HG03442 (cell line): ENCODE measurements around the gene VPS72.
A peak's percentile ranks its signal among the peaks of the same experiment; 100 is the strongest.
"Not testable (repeated sequence)": the region's sequence is repeated elsewhere in the genome, so short reads cannot be mapped to it uniquely, and the experiment has no call there.

Experiments
- ATAC-seq: cut with Tn5 transposase; IDR thresholded peaks from one replicate; pipeline ENCODE4 v1.9.1; 2021; ENCODE audit warnings: mild to moderate bottlenecking, moderate library complexity; ENCODE audit not compliant: unreplicated experiment

VPS72 gene, protein sequence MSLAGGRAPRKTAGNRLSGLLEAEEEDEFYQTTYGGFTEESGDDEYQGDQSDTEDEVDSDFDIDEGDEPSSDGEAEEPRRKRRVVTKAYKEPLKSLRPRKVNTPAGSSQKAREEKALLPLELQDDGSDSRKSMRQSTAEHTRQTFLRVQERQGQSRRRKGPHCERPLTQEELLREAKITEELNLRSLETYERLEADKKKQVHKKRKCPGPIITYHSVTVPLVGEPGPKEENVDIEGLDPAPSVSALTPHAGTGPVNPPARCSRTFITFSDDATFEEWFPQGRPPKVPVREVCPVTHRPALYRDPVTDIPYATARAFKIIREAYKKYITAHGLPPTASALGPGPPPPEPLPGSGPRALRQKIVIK

DNA sequence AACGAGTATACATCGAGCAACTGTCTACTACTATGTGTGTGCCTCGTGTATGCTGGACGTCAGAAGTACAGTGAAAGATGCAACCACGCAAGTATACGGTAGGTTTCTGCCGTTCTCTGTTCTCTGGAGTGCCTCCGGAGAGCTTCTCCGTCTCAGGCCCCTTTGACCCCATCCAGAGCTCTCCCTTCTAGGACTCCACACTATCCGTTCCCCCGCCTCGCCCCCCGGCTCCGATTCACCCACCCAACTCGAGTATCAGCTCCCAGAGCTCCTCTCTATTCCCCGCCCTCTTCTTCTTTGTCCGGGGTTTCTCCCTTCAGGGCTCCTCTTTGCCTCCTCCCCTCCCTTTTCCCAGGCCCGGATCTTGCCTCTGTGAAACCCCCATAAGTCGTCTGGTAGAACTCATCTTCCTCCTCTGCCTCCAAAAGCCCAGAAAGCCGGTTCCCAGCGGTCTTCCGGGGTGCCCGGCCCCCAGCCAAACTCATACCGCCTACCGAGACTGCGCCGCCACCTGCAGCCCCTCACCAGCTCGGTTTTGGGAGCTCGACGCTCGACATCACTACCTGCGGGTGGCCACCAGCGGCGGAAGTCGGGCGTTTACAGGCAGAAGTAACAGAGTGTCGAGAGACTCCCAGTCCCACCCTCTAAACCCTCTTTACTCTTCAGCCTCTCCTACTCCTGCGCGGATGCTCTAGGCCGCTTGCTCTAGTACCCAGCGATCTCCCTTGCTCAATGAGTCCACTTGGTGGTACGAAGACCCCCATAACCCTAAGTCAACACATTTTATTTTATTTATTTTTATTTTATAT lies at the start of gene VPS72:
Gene VPS72, minus strand, starts transcription at position 561 of the 809 bp plus-strand sequence. Its CDS starts 76 bp downstream, at position 485.
- ATAC-seq: peak; percentile 86

DNA sequence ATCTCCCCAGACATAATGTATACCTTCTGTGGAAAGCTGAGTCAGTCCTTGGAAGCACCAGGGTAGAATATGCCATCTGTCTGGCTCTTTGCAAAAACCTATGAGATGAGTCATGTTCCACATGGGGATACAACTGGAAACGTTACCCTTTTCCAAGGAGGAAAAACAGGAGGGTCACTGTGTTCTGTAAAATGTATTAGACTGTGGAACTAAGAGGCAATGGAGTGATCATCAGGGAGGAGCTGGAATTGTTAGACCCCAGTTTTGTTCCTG lies 48.4 kb upstream of the VPS72 start:
- ATAC-seq: no peak

DNA sequence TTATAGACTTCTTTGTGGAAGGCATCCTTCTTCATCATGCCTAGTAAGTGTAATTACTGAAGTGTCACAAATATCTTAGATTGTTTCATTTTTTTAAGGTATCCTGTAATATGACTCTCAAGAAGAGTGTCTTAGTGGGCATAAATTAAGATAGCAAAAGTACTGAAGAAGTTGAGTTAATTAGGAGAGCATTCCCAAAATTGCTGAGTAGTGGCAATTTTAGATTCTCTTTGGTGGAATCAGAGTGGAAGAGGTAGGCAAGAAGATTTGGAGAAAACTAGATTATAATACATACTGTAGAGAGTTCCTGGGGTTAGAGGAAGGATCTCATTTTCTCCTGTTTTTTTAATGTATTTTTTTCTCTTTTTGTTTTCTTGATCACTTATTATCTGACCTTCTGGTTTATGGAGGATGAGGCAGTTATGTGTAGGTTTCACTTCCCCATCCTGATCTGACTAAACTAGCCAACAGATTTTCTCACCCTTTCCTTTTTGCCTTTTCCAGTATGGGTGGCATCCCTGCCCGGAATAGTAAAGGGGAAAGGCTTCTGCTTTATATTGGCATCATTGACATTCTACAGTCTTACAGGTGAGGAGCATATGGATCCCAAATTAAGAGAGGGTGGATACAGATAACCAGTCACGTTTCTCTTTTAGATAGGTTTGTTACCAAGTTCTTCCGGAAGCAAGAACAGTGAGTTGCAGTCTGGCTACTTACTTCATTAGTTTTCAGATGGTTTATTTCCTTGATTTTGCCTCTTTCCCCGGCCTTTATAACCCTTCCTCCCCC lies 47.9 kb upstream of the VPS72 start:
- ATAC-seq: no peak

DNA sequence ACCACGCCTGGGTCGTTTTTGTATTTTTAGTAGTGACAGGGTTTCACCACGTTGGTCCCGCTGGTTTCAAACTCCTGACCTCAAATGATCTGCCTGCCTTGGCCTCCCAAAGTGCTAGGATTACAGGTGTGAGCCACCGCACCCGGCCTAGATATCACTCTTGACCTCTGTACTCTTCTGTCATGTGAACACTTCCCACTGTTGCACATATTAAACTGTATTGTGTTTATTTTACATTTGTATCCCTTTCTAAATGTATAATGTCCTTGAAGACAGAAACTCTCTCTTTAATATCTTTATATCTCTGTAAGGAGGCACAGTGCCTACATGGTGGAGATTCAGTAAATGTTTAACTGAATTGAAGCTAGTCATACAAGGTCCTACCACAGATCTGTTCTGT lies 45.2 kb upstream of the VPS72 start:
- ATAC-seq: no peak

DNA sequence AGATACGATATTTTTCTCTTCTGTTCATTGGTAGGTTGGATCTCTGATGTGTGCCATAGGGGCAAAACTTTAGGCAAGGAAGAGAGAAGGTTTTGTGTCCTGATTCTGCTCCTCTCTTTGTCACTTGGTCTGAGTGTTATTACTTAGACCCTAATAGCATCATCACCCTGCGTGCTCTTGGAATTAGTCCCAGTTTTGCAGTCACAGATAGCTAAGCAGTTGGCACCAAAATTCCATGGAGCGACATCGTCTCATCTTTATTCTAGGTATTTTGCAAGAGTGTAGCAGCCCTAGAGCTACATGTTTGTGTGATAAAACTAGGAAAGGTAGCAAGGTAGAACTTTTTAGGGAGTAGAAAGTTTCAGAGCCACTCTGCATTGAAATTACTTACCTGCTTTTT lies 32.1 kb upstream of the VPS72 start:
- ATAC-seq: no peak

DNA sequence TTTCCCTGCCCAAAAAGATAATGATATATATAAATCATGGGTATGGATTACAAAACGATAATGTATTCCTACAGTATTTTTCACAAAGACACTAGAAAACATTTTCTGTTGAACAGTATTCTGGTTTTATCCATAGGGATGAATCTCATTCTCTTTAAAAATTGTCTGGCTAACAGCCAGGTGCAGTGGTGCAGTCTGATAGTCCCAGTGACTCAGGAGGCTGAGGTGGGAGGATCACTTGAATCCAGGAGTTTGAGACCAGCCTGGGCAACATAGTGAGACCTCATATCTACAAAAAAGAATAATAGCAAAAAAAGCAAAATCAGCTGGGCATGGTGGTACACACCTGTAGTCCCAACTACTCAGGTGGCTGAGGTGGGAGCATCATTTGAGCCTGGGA lies 31.6 kb upstream of the VPS72 start:
- ATAC-seq: no peak

DNA sequence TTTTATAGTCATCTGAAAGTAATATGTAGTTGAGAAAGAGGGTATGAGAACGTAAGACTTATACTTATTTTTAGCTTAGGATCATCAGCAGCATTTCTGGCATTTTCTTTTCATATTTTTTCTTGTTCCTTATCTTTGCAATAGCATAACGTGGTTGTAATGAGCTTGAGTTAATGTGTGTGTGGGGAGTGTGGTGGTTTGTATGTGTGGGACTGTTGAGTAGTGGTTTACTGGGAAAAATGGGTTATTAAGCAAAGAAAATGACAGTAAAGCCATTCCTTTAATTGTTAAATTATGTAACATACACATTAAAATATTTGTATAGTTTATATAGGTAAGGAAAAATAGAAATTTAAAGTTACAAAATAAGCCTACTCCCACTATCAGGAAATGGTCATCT lies 23.6 kb upstream of the VPS72 start:
- ATAC-seq: no peak

DNA sequence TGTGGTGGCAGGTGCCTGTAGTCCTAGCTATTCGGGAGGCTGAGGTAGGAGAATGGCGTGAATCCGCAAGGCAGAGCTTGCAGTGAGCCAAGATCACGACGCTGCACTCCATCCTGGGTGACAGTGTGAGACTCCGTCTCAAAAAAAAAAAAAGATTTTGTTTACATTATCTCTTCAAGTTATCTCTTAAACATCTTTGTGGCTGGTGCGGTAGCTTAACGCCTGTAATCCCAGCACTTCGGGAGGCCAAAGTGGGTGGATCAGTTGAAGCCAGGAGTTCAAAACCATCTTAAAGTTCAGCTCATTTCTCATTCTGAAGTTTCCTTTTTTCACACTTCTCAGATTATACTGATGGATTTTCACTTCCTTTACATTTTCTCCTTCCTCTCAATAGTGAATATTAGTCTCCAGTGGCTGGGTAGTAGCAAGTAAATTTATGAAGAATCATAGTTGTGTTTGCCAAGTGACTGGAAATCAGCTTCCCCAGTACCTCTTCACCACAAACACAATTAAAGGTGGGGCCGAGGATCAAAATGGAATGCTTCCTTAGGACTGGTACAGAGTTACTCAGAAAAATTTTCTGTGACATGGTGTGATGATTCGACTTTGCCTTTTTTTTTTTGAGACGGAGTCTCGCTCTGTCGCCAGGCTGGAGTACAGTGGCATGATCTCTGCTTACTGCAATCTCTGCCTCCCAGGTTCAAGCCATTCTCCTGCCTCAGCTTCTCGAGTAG lies 22.1 kb upstream of the VPS72 start:
- ATAC-seq: no peak

DNA sequence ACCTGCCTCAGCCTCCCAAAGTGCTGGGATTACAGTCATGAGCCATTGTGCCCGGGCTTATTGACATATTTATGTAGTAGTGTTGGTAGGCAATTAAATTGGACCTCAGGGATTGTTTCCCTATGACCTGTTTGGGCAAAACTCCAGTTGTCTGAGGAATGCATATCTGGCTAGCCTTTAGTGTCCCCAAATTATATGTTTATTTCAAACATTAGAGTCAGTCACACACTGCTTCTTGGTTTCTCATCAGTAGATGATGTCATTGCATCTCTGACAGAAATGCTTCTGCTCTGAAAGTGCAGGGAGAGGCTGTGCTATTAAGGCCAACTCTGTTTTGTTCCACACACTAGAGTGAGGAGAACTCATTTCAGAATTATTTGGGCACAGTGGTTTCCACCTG lies 20.8 kb upstream of the VPS72 start:
- no peak for ATAC-seq

DNA sequence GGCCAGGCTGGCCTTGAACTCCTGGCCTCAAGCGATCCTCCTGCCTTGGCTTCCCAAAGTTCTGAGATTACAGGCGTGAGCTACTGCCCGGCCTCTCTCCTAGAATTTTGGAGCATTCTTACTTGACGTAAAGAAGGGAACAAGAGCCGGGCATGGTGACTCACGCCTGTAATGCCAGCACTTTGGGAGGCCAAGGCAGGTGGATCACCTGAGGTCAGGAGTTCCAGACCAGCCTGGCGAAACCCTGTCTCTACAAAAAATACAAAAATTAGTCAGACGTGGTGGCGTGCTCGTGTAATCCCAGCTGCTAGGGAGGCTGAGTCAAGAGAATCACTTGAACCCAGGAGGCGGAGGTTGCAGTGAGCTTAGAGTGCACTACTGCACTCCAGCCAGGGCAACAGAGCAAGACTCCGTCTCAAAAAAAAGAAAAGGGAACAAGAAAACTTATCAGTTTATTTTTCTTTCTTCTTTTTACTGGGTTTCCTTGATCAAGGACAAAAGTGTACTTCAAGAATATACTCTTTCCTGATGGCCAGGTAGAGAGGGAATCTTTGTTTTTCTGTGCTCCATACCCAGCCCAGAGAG lies 15.5 kb upstream of the VPS72 start:
- not testable (repeated sequence) for ATAC-seq

DNA sequence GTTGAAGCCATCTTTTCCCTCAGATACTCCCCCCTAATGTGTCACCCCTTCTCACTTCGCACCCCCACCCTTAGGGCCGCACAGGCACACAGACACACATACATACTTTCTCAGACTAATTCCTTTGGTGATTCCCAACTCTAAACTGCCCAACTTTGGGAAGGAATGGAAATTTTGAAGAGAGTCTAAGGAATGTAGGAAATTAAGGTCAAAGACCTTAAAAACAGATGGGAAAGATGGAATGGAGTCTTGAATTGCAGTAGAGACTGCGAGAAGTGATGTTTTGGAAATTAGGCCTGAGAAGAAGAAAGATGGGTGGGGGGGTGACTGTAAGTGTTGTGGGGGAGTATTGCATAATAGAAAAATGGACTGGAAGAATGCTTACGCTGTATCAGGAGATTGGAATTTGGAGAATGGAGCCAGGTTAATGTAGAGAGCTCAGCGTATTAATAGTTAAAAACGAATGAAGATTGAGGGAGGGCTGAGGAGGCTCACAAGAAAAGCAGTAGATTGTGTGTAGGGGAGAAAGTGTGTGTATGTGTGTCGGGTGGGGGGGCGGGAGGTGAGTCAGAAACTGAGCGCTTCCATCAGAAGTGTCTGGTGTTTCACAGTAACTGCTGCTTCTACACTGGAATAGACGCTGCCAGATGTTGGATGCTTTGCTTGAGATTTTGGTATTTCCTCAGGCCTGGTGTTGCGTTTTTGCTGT lies 10.0 kb upstream of the VPS72 start:
- no peak for ATAC-seq

DNA sequence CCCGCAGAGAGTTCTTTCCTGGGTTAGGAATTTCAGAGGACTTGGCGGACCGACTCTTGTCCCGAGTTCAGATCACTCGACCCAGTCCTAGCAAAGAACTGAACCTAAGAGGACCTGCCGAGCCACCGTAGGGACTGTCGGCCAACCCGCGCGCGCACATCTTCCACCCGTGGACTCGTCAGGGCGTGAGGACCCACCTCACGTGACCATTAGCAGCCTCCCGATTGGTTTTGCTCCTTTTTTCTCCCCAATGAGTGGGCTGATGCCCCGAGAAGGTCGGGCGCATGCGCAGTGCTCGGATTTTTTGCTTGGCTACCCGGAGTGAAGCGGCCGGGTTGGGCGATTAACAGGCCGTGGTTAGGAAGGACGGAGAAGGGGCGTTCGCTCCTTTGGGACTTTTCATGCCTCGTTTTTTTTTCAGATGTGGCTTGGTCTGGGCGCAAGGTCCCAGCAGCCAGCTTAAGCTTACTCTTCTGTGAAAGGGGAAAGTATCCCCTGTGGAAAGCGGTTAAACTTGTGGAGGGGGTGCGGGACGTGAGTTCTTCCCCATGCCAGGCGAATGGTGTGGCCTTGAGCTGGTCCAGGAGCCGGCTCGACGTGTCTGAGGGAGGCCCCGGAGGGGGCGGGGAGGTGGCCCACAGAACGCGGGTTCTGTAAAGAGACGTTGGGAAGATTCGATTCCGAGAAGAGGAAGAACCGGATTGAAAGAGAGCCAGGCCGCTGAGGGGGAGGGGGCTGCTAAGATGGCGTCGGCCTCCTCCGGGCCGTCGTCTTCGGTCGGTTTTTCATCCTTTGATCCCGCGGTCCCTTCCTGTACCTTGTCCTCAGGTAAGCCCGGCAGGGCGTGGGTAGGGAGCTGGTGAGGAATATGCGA lies 8.5 kb upstream of the VPS72 start, which contains the start of gene PIP5K1A:
Gene PIP5K1A, plus strand, starts transcription at position 299 of the 874 bp plus-strand sequence. Its CDS starts 445 bp downstream, at position 744.
- peak; percentile 90 for ATAC-seq

DNA sequence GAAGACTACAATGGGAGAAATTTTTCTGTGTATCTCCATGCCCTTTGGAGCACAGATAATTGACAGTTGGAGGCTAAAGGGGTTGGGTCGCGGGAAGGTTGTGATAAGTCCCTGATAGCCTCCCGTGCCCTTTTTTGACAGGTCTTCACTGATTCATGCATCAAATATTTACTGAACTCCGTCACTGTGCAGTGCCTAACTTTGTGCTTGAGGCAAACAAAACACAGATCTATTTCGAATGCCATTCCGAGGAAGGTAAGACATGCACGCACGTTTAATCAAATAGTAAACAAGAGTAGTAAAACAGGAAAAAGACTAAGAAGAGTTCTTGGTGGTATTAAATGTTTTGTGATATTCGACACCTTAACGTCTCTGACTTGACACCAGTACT lies 7.9 kb upstream of the VPS72 start:
- ATAC-seq: no peak

DNA sequence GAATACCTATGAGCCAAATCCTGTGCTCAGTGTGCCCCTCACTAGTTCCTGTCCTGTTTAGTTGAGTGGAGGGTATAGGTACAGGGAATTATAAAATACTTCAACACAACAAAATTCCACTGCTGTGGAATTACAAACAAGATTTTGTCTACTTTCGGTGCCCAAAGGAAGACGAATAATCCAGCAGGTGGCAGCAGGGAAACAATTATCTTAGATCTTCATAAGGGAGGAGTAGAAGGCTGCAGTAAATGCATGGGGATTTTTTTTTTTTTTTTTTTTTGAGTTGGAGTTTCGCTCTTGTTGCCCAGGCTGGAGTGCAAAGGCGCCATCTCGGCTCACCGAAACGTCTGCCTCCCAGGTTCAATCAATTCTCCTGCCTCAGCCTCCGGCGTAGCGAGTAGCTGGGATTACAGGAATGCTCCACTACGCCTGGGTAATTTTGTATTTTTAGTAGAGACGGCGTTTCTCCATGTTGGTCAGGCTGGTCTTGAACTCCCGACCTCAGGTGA lies 6.3 kb upstream of the VPS72 start:
- no peak for ATAC-seq

DNA sequence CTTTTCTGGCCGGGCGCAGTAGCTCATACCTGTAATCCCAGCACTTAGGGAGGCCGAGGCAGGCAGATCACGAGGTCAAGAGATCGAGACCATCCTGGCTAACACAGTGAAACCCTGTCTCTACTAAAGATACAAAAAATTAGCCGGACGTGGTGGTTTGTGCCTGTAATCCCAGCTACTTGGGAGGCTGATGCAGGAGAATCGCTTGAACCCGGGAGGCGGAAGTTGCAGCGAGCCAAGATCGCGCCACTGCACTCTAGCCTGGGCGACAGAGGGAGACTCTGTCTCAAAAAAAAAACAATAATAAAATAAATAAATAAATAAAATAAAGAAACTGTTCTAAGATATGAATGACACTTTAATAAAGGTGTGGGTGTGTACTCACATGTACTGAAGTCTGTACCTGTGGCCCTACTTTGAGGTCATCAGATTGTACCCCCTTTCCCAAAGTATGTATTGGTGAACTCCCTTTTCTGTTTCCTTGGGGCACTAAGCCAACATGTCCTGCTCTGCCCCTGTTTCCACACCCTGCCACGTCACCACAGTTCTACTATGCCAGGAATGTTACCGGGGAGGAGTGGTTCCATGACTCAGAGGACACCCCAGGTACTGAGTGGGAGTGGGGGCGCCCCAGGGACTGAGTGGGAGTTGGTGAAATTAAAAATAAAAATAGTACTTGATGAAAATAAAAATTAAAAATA lies 5.0 kb upstream of the VPS72 start:
- ATAC-seq: not testable (repeated sequence)

DNA sequence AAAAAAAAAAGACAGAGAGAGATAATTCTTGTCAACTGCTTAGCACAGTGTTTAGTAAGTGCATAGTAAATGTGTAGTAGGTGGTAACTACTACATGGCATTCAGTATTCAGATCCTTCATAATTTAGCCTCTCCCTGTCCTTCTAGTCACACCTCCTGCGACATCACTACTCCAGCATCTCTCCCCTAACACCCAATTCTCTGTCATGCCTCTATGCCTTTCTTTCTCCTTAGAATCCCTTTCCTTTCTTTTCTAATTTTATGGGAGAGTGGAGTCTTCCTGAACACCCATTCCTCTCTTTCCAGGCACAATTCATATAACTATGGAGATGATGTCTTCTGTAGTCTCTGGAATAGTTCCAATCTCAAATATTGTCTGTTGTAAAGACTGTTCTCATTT lies 3.9 kb upstream of the VPS72 start:
- ATAC-seq: no peak

DNA sequence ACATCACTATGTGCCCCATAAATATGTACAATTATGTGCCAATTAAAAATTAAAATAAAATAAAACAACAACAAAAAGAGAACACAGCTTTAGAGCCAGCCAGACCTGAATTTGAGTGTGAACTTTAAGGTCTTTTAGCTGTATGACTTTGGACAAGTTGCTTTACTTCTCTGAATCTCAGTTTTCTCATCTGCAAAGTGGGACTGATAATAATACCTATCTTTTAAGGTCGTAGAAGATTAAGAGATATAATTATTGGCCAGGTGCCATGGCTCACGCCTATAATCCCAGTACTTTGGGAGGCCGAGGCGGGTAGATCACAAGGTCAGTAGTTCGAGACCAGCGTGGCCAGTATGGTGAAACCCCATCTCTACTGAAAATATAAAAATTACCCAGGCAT lies 3.3 kb upstream of the VPS72 start:
- ATAC-seq: no peak

DNA sequence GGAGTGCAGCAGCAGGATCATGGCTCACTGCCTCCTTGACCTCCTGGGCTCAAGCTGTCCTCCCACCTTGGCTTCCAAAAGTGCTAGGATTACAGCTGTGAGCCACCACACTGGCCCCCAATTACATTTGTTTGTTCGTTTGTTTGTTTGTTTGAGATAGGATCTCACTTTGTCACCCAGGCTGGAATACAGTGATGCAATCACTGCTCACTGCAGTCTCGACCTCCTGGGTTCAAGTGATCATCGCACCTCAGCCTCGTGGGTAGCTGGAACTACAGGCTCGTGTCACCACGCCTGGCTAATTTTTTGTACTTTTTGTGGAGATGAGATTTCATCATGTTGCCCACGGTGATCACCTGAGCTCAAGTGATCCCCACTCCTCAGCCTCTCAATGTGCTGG lies 2.0 kb upstream of the VPS72 start:
- ATAC-seq: no peak
